Heart left ventricle (tissue), 16 donors: ENCODE results near the gene ADH4. TPM values are rescaled to one million over a fixed set of nuclear protein-coding genes. Genes with fewer than 3 reads are reported as not detected.

ENCODE experiments used
- ATAC-seq, 4 donors: fragments of 200-7000 bp; cut with Tn5 transposase; one replicate each; pipeline ENCODE4 v1.9.1; 2020 to 2022; ENCODE audit warnings: moderate library complexity in 4 of 4, mild to moderate bottlenecking in 3 of 4, moderate number of reproducible peaks in 1 of 4
- DNase-seq, 5 donors: peaks; one replicate each; pipeline ENCODE4 v3.0.0-alpha.2; 2020
- H3K27ac ChIP-seq, 12 donors: fragments of 200-600 bp; sonication (generic) in 4 of 12; one replicate each; pipeline versions ENCODE4 v1.5.0 to v1.8.0; 2016 to 2022; ENCODE audit warnings: mild to moderate bottlenecking in 2 of 12
- H3K27me3 ChIP-seq, 9 donors: fragments of 200-600 bp; sonication (generic) in 2 of 9; one replicate each; pipeline versions ENCODE4 v1.5.1 to v1.8.0; 2016 to 2022; ENCODE audit warnings: mild to moderate bottlenecking in 3 of 9
- H3K36me3 ChIP-seq, 9 donors: fragments of 200-600 bp; sonication (generic) in 2 of 9; one replicate each; pipeline versions ENCODE4 v1.5.0 to v1.8.0; 2018 to 2022; ENCODE audit warnings: mild to moderate bottlenecking in 2 of 9
- H3K4me1 ChIP-seq, 12 donors: fragments of 200-600 bp; sonication (generic) in 4 of 12; one replicate each; pipeline versions ENCODE4 v1.5.0 to v1.8.0; 2016 to 2022; ENCODE audit warnings: mild to moderate bottlenecking in 3 of 12
- H3K4me3 ChIP-seq, 12 donors: fragments of 200-600 bp; sonication (generic) in 4 of 12; one replicate each; pipeline versions ENCODE4 v1.5.0 to v1.8.0; 2017 to 2022; ENCODE audit warnings: mild to moderate bottlenecking in 9 of 12, moderate library complexity in 4 of 12
- H3K9me3 ChIP-seq, 12 donors: fragments of 200-600 bp; sonication (generic) in 4 of 12; one replicate each; pipeline versions ENCODE4 v1.5.0 to v1.8.0; 2016 to 2022; ENCODE audit warnings: mild to moderate bottlenecking in 1 of 12
- POLR2A ChIP-seq, 2 donors: fragments of 450-650 bp; IDR thresholded peaks; one replicate each; pipeline ENCODE4 v1.6.1; 2017; ENCODE audit warnings: antibody characterized with exemption in 2 of 2, mild to moderate bottlenecking in 2 of 2, moderate library complexity in 2 of 2
- WGBS, 4 donors: extraction: QIAGEN DNeasy Blood & Tissue Kit in 2 of 4; methylation state at CpG; one replicate each; pipeline versions ENCODE4 v1.1.5 to v1.1.7; 2013 to 2018; 5-methylcytosine and 5-hydroxymethylcytosine counted together
- intact Hi-C, 10 donors: fragments of 100-400 bp; cut with DNase I; formaldehyde crosslinking; loops; one replicate each; pipeline versions ENCODE4 v1.11.1 to v1.14.2; 2022
- polyA plus RNA-seq, 2 donors: library from polyadenylated mRNA; stranded (reverse); fragments of 200-250 nt; gene quantifications; one replicate each; pipeline ENCODE4 v1.2.3, GENCODE V29; 2013
- total RNA-seq, 9 donors: library from RNA; depleted of rRNA in 2 of 9; stranded (reverse); fragments of >200 nt in 2 of 9; fragmentation: NEBNext Ultra II Directional in 3 of 9; extraction: Animal tissue kit (Norgen Biotek cat#: 25700) in 3 of 9; gene quantifications; one replicate each; pipeline versions ENCODE4 v1.1.0 to v1.2.4, GENCODE V29; 2016 to 2023
- TF ChIP-seq, protein P1 (sequence below), 12 donors: fragments of 200-600 bp; sonication (generic) in 4 of 12; IDR thresholded peaks; one replicate each; pipeline versions ENCODE4 v1.5.0 to v1.8.0; 2018 to 2022; ENCODE audit warnings: antibody characterized with exemption in 12 of 12, mild to moderate bottlenecking in 5 of 12
- donor health status: ischemic (EF 13 %, LVEDD 7.1; RV severe dilation, severe dysfunction).
- donor health status: healthy with polysubstance abuse.
- donor health status: DM: no; HTN: yes; CAD: no.
- donor health status: DM: no; HTN: no; CAD: no.
- donor health status: ischemic (EF 25% LVEDD 6.9; RV normal size, moderate dysfunction).
- donor health status: ischemic (EF 25% LVEDD 5.7; RV mildly dilated, moderate dysfunction).
- donor health status: healthy.
- donor health status: DM: yes; HTN: yes; CAD: no.
- donor health status: ischemic (EF 35%, LVEDD 5.7; RV mildly dilated, moderate dysfunction).
- donor health status: nonischemic (EF 11% LVEDD 7.7; RV severe dilation, severe dysfunction).
- donor health status: DM: yes; HTN: yes; CAD: no.
- donor health status: PGD.
- donor health status: ischemic (EF 29% LVEDD 5.4; RV normal size, mild dysfunction).
- donor health status: nonischemic (EF 23%, LVEDD 6.1; RV moderate dilation, normal function).

The ADH4 gene
- total and polyA plus RNA-seq, 11 donors = 0.12 TPM; not detected in 10

GRCh38 chr4:99079625-99080295 lies 64.3 kb downstream of the ADH4 start:
- no peak overlapping the region for H3K4me3 ChIP-seq
- H3K36me3 ChIP-seq = peaks cover 0 to 100% (median 94%) of the 10 kb centered on the region in 9 donors
- peak overlapping the region in 1 of 12 donors; percentile 8 for H3K27ac ChIP-seq
- DNase-seq = no peak
- ATAC-seq = no peak
- no peaks in the 10 kb centered on the region for H3K9me3 ChIP-seq
- intact Hi-C loops = loop anchor here in 3 of 10 donors (10.0 kb wide), 5 partner anchors 85 to 935 kb away; partner anchors contain the start of genes EIF4E (in 1 of the 3), METAP1 (in 1 of the 3), RAP1GDS1 (in 1 of the 3) and STPG2 (in 1 of the 3)
- 57 to 72% (median 68%) methylated on average over 5 of the region's 5 CpGs for WGBS, 4 donors
- TF ChIP-seq POLR2A (IDR thresholded peaks at IDR 0.05) = no peak
- TF ChIP-seq, protein P1, sequence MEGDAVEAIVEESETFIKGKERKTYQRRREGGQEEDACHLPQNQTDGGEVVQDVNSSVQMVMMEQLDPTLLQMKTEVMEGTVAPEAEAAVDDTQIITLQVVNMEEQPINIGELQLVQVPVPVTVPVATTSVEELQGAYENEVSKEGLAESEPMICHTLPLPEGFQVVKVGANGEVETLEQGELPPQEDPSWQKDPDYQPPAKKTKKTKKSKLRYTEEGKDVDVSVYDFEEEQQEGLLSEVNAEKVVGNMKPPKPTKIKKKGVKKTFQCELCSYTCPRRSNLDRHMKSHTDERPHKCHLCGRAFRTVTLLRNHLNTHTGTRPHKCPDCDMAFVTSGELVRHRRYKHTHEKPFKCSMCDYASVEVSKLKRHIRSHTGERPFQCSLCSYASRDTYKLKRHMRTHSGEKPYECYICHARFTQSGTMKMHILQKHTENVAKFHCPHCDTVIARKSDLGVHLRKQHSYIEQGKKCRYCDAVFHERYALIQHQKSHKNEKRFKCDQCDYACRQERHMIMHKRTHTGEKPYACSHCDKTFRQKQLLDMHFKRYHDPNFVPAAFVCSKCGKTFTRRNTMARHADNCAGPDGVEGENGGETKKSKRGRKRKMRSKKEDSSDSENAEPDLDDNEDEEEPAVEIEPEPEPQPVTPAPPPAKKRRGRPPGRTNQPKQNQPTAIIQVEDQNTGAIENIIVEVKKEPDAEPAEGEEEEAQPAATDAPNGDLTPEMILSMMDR (IDR thresholded peaks at IDR 0.05) = no peak
- H3K27me3 ChIP-seq = no peaks in the 10 kb centered on the region
- peaks cover 0 to 53% (median 12%) of the 10 kb centered on the region in 12 donors for H3K4me1 ChIP-seq

DNA sequence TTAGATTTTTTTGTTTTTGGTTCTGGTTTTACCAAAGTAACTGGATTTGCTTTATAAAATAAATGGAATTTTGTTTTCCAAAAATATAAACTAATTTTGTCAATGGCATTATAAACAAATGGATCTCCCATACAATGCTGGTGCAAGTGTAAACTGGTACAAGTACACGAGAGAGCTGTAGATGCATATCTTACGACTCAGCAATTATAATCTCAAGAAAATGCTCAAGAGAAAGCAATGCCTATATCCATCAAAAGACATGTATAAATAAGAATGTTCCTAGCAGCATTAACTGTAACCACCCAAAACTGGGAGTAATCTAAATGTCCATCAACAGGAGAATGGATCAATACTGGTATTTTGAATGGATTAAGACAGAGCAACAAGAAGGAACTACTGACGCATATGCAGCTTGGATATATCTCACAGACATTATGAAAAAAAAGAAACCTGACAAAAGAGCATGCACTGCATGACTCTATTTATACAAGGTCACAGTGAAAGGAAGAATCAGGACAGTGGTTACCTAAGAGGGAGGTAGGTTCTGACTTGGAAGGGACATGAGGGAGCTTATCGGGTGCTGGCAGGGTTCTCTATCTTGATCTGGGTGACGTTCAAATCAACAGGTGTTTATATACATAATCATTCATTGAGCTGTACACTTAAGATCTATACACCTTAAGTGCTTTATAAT lies 65.0 kb downstream of the ADH4 start:
- intact Hi-C loops = no loop called here
- no peak overlapping the region for H3K4me3 ChIP-seq
- ATAC-seq (no peak), DNase-seq (no peak)
- WGBS, 4 donors = 60 to 66% (median 65%) methylated on average over 5 of the region's 5 CpGs
- H3K27ac ChIP-seq = no peak overlapping the region
- TF ChIP-seq, protein P1 (IDR thresholded peaks at IDR 0.05) = no peak
- TF ChIP-seq POLR2A (IDR thresholded peaks at IDR 0.05) = no peak
- no peaks in the 10 kb centered on the region for H3K9me3 ChIP-seq
- no peaks in the 10 kb centered on the region for H3K27me3 ChIP-seq
- H3K4me1 ChIP-seq = peaks cover 0 to 47% (median 8%) of the 10 kb centered on the region in 12 donors
- peaks cover 0 to 100% (median 94%) of the 10 kb centered on the region in 9 donors for H3K36me3 ChIP-seq

DNA sequence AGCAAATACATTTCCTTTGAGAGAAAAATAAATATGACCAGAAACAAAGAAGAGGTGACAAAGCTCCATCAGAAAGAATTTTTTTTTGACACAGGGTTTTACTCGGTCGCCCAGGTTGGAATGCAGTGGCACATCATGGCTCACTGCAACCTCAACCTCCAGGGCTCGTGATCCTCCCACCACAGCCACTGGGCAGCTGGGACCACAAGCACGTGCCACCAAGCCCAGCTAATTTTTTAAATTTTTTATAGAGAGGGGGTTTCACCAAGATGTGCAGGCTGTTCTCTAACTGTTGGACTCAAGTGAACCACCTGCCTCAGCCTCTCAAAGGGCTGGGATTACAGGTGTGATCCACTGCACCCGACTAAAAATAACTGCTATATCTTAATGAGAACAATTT lies 65.8 kb downstream of the ADH4 start:
- intact Hi-C loops = no loop called here
- H3K36me3 ChIP-seq = peaks cover 0 to 100% (median 94%) of the 10 kb centered on the region in 9 donors
- H3K27ac ChIP-seq = no peak overlapping the region
- H3K27me3 ChIP-seq = no peaks in the 10 kb centered on the region
- DNase-seq = no peak
- peaks cover 0 to 42% (median 8%) of the 10 kb centered on the region in 12 donors for H3K4me1 ChIP-seq
- no peak for ATAC-seq
- TF ChIP-seq, protein P1 (IDR thresholded peaks at IDR 0.05) = no peak
- TF ChIP-seq POLR2A (IDR thresholded peaks at IDR 0.05) = no peak
- H3K4me3 ChIP-seq = no peak overlapping the region
- WGBS, 4 donors = 60 to 85% (median 78%) methylated on average over 5 of the region's 5 CpGs
- H3K9me3 ChIP-seq = no peaks in the 10 kb centered on the region

GRCh38 chr4:99077177-99077576 lies 66.9 kb downstream of the ADH4 start:
- intact Hi-C loops = no loop called here
- Histone ChIP-seq H3K27me3 (no peaks in the 10 kb centered on the region), H3K4me3 (no peak overlapping the region), H3K9me3 (no peaks in the 10 kb centered on the region), H3K36me3 (peaks cover 0 to 100% (median 94%) of the 10 kb centered on the region in 9 donors), H3K4me1 (peaks cover 0 to 32% (median 3%) of the 10 kb centered on the region in 12 donors), H3K27ac (peak overlapping the region in 1 of 12 donors; percentile 19)
- WGBS, 4 donors = 58 to 64% (median 60%) methylated on average over 4 of the region's 4 CpGs
- no peak for DNase-seq
- TF ChIP-seq, protein P1 (IDR thresholded peaks at IDR 0.05) = no peak
- no peak for TF ChIP-seq POLR2A (IDR thresholded peaks at IDR 0.05)
- peak in 3 of 4 donors; percentile 41 to 56 (median 42) for ATAC-seq
